ENCODE data around the gene NLRC4. TPM values are rescaled to one million over a fixed set of nuclear protein-coding genes. Genes with fewer than 3 reads are reported as not detected.
"Not testable (repeated sequence)": the region's sequence is repeated elsewhere in the genome, so short reads cannot be mapped to it uniquely, and the experiment has no call there.

The NLRC4 gene
- total RNA-seq, 1 donor from 2014 or later = not detected

DNA sequence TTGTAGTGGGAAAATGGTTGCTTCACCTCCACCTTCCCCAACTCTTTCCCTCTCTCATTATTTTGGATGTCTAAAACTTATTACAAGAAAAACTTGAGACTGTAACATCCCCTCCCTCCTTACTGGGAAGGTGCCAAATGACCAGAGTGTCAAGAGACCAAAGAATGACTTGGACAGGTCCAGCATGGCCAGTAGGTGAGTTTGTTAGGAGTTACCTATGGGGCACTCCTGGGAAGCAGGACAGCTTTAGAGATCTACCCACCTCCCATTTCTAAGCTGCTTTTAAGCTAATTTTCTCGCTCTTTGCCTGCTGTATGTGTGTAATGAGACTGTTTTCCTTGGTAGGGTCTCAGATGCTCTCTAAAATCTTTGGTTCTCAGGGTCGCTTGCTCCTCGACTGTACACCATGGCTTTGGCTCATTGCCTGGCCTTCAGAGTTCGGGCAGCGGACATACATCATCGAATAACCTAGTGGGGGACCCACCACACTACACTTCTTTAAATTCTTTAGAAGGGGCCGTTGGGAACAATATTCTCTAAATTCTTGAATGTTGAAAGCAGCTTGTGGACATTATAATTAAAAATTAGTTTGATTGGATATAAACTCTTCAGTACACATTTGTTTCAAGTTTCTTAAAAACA, 53.8 kb downstream of the NLRC4 start:
- no peaks in the 10 kb centered on the region for H3K4me1 Mint-ChIP-seq
- peaks cover 7% of the 10 kb centered on the region for H3K36me3 ChIP-seq
- H3K4me3 Mint-ChIP-seq = no peak overlapping the region
- no peak overlapping the region for H3K9ac ChIP-seq
- H4K20me1 ChIP-seq (ENCODE audit: low read depth) = no peaks in the 10 kb centered on the region
- no peaks in the 10 kb centered on the region for H3K79me2 ChIP-seq (ENCODE audit: low read depth)
- H3K27me3 Mint-ChIP-seq (ENCODE audit: insufficient read depth, low read depth) = no peaks in the 10 kb centered on the region
- no peaks in the 10 kb centered on the region for H3F3A ChIP-seq (ENCODE audit: low read depth)
- H3K27me3 ChIP-seq = no peaks in the 10 kb centered on the region
- no peaks in the 10 kb centered on the region for H3K9me3 ChIP-seq (ENCODE audit: low read depth)
- DNase-seq (ENCODE audit: low spot score) = peak; percentile 3
- H3K27ac ChIP-seq = no peak overlapping the region
- no peaks in the 10 kb centered on the region for H3K9me3 Mint-ChIP-seq
- no peak overlapping the region for H3K4me3 ChIP-seq
- no peaks in the 10 kb centered on the region for H3K4me1 ChIP-seq
- no peak overlapping the region for H3K4me2 ChIP-seq
- H3K36me3 Mint-ChIP-seq = peaks cover 13% of the 10 kb centered on the region
- H2AFZ ChIP-seq (replicated peaks) = no peak overlapping the region
- TF ChIP-seq EZH2 (IDR thresholded peaks at IDR 0.05) = no peak
- no peak for TF ChIP-seq EZH2phosphoT487 (IDR thresholded peaks at IDR 0.05)
- TF ChIP-seq, protein P1, sequence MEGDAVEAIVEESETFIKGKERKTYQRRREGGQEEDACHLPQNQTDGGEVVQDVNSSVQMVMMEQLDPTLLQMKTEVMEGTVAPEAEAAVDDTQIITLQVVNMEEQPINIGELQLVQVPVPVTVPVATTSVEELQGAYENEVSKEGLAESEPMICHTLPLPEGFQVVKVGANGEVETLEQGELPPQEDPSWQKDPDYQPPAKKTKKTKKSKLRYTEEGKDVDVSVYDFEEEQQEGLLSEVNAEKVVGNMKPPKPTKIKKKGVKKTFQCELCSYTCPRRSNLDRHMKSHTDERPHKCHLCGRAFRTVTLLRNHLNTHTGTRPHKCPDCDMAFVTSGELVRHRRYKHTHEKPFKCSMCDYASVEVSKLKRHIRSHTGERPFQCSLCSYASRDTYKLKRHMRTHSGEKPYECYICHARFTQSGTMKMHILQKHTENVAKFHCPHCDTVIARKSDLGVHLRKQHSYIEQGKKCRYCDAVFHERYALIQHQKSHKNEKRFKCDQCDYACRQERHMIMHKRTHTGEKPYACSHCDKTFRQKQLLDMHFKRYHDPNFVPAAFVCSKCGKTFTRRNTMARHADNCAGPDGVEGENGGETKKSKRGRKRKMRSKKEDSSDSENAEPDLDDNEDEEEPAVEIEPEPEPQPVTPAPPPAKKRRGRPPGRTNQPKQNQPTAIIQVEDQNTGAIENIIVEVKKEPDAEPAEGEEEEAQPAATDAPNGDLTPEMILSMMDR (IDR thresholded peaks at IDR 0.05) = no peak
- no peak overlapping the region for H3K27ac Mint-ChIP-seq

DNA sequence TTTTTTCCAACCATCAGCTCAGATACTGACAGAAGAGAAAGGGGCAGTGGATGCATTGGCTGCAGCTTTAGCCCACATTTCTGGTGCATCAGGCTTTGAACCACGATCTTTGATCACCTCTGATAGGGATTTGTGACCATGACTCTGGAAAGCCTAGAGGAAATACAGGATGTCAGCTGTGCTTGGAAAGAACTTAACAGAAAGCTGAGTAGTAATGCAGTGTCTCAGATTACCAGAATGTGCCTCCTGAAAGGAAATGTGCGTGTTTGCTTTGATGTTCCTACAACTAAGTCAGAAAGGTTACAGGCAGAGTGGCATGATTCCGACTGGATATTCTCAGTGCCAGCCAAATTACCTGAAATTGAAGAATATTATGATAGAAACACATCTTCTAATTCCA, 61.3 kb downstream of the NLRC4 start:
- H3K27ac Mint-ChIP-seq, H3K27ac ChIP-seq: not testable (repeated sequence)

DNA sequence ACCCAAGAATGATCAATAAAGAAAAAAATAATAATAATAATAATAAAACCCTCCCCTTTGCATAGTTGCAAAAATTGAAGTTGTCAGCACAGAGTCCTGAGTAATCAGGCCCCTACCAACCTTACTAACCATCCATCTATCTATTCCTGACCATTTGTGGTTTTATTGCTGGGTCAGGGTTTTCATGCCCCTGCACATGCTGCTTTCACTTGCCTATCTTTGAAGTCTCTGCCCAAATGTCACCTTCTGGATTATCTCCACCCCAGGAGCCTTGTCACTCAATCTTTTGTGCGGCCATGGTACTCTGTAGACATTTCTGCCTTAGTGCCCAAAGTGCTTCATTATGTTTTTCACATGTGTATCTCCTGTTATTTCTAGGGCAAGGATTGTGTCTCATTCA, 63.9 kb downstream of the NLRC4 start:
- Histone ChIP-seq H3K27me3 (no peaks in the 10 kb centered on the region), H3K4me3 (no peak overlapping the region), H3K79me2 (ENCODE audit: low read depth) (no peaks in the 10 kb centered on the region), H3K4me1 (no peaks in the 10 kb centered on the region), H3F3A (ENCODE audit: low read depth) (no peaks in the 10 kb centered on the region), H3K36me3 (no peaks in the 10 kb centered on the region), H3K27ac (no peak overlapping the region), H3K9ac (no peak overlapping the region), H3K9me3 (ENCODE audit: low read depth) (no peaks in the 10 kb centered on the region), H4K20me1 (ENCODE audit: low read depth) (no peaks in the 10 kb centered on the region), H3K4me2 (no peak overlapping the region), H2AFZ (replicated peaks) (no peak overlapping the region)
- no peak for DNase-seq (ENCODE audit: low spot score)
- no peak for TF ChIP-seq EZH2phosphoT487 (IDR thresholded peaks at IDR 0.05)
- no peak for TF ChIP-seq EZH2 (IDR thresholded peaks at IDR 0.05)
- TF ChIP-seq, protein P1 (IDR thresholded peaks at IDR 0.05) = no peak
- H3K4me3 Mint-ChIP-seq = peak overlapping the region; percentile 73
- peaks cover 11% of the 10 kb centered on the region for H3K4me1 Mint-ChIP-seq
- H3K27ac Mint-ChIP-seq = peak overlapping the region; percentile 84
- no peaks in the 10 kb centered on the region for H3K9me3 Mint-ChIP-seq
- no peaks in the 10 kb centered on the region for H3K27me3 Mint-ChIP-seq (ENCODE audit: insufficient read depth, low read depth)
- peaks cover 23% of the 10 kb centered on the region for H3K36me3 Mint-ChIP-seq

More for the DNA sequence above, 61.3 kb downstream of the NLRC4 start:
- not testable (repeated sequence) for H3K9ac ChIP-seq; H3K36me3 ChIP-seq; H3K27me3 ChIP-seq; H2AFZ ChIP-seq (replicated peaks); H3K27me3 Mint-ChIP-seq (ENCODE audit: insufficient read depth, low read depth); H4K20me1 ChIP-seq (ENCODE audit: low read depth); H3K4me2 ChIP-seq; H3K4me3 Mint-ChIP-seq; H3K9me3 ChIP-seq (ENCODE audit: low read depth); H3F3A ChIP-seq (ENCODE audit: low read depth); H3K4me1 ChIP-seq; DNase-seq (ENCODE audit: low spot score); H3K9me3 Mint-ChIP-seq; H3K4me3 ChIP-seq; H3K79me2 ChIP-seq (ENCODE audit: low read depth)
- Mint-ChIP-seq H3K4me1 (peaks cover 11% of the 10 kb centered on the region), H3K36me3 (peaks cover 25% of the 10 kb centered on the region)

DNA sequence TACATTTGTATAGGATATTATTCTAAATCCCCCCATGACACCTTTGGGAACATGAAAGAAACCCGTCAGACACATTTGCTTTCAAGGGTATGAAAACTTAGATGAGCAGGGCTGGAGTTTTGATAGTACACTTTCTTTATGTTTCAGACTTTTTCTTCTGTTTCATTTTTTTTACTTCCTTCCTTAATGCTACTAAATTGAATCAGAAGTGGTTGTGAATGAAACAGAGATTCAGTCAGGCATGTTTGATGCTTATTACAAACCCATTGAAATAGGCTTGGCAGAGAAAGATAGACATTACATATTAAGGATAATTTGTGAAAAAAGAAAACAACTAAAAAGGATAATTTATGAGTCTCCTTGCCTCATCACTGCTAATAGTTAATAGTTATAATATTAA, 72.3 kb downstream of the NLRC4 start:
- TF ChIP-seq EZH2 (IDR thresholded peaks at IDR 0.05) (no peak), EZH2phosphoT487 (IDR thresholded peaks at IDR 0.05) (no peak)
- TF ChIP-seq, protein P1 (IDR thresholded peaks at IDR 0.05) = no peak
- Mint-ChIP-seq H3K9me3 (no peaks in the 10 kb centered on the region), H3K4me1 (no peaks in the 10 kb centered on the region), H3K27ac (no peak overlapping the region), H3K36me3 (no peaks in the 10 kb centered on the region), H3K27me3 (ENCODE audit: insufficient read depth, low read depth) (no peaks in the 10 kb centered on the region), H3K4me3 (no peak overlapping the region)
- Histone ChIP-seq H3F3A (ENCODE audit: low read depth) (peaks cover 8% of the 10 kb centered on the region), H3K27ac (no peak overlapping the region), H3K36me3 (peaks cover 4% of the 10 kb centered on the region), H3K79me2 (ENCODE audit: low read depth) (no peaks in the 10 kb centered on the region), H3K9ac (no peak overlapping the region), H3K4me3 (no peak overlapping the region), H2AFZ (replicated peaks) (no peak overlapping the region), H3K4me1 (no peaks in the 10 kb centered on the region), H3K4me2 (no peak overlapping the region), H4K20me1 (ENCODE audit: low read depth) (no peaks in the 10 kb centered on the region), H3K9me3 (ENCODE audit: low read depth) (no peaks in the 10 kb centered on the region), H3K27me3 (no peaks in the 10 kb centered on the region)
- no peak for DNase-seq (ENCODE audit: low spot score)
